ENCODE results near the gene PKN2.

The PKN2 gene

DNA sequence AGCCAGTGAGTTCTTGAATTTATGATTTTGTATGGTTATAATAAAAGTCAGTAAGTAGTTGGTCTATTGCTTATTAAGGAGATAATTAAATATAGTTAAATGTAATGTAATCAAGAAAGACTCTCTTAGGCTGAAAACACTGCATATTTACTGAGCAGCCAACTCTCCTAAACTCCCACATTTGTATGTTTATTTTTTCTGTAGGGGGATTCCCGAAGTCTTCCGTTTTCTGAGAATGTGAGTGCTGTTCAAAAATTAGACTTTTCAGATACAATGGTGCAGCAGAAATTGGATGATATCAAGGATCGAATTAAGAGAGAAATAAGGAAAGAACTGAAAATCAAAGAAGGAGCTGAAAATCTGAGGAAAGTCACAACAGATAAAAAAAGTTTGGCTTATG lies 56.7 kb downstream of the PKN2 start:
- TF ChIP-seq, protein P1, sequence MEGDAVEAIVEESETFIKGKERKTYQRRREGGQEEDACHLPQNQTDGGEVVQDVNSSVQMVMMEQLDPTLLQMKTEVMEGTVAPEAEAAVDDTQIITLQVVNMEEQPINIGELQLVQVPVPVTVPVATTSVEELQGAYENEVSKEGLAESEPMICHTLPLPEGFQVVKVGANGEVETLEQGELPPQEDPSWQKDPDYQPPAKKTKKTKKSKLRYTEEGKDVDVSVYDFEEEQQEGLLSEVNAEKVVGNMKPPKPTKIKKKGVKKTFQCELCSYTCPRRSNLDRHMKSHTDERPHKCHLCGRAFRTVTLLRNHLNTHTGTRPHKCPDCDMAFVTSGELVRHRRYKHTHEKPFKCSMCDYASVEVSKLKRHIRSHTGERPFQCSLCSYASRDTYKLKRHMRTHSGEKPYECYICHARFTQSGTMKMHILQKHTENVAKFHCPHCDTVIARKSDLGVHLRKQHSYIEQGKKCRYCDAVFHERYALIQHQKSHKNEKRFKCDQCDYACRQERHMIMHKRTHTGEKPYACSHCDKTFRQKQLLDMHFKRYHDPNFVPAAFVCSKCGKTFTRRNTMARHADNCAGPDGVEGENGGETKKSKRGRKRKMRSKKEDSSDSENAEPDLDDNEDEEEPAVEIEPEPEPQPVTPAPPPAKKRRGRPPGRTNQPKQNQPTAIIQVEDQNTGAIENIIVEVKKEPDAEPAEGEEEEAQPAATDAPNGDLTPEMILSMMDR (IDR thresholded peaks at IDR 0.05; ENCODE audit: control insufficient read depth, extremely low read depth, insufficient read depth), result no peak
- no peak for DNase-seq (ENCODE audit: low read depth)

DNA sequence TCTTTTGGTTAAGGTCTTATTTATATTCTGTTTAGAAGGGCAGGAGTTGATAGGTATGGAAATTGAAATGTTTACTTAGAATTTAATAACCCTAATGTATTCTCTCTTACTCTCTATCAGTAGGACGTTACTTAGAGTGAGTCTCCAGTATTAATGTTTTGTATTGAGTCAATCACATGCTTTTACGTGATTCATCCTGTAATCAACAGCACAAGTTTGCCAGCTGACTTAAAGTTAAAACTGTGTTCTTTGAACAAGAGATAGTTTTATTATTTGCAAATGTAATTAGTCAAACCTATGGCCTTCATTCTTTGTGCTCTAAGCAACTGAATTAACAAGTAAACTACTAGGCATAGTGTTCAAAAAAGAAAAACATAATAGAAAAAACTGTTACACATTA lies 57.3 kb downstream of the PKN2 start:
- H3K4me3 ChIP-seq (ENCODE audit: low read depth, low read length), result no peak overlapping the region
- DNase-seq (ENCODE audit: low read depth), result no peak
- TF ChIP-seq, protein P1 (IDR thresholded peaks at IDR 0.05; ENCODE audit: control insufficient read depth, extremely low read depth, insufficient read depth), result no peak

More for the DNA sequence above, 56.7 kb downstream of the PKN2 start:
- no peak overlapping the region for H3K4me3 ChIP-seq (ENCODE audit: low read depth, low read length)

DNA sequence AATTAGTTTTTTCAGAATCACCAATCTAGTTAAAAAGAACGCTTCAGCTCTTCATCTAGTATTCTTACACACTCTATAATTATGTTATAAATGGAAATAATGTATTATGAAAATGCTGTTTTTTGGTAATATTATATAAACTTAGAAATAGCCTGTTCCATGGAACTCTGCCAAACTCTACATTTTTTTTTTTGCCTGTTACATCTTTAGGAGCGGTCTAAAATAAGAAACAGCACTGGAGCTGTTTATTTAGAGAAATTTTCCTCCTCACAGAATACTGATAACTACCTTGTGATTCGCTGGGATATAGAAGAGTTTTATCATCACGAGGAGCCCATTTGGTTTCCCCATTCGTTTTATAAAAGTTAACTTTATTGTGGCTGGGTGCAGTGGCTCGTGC lies 58.5 kb downstream of the PKN2 start:
- DNase-seq (ENCODE audit: low read depth), result no peak
- TF ChIP-seq, protein P1 (IDR thresholded peaks at IDR 0.05; ENCODE audit: control insufficient read depth, extremely low read depth, insufficient read depth), result no peak
- H3K4me3 ChIP-seq (ENCODE audit: low read depth, low read length), result no peak overlapping the region

DNA sequence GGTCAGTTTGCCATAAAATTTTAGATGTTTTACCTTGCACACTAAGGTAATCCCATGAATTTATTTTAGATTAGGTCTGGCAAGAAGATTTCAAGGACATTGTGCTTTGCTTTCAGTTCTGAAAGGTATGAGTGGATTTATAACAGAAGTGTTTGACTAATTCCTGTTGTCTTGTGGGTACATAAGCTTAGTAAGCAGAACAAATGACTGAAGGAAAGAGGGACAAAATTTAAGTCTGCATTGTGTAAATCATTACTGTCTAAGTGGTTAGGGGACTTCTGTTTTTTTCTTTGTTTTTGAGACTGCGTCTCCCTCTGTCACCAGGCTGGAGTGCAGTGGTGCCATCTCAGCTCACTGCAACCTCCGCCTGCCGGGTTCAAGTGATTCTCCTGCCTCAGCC lies 60.1 kb downstream of the PKN2 start:
- TF ChIP-seq, protein P1 (IDR thresholded peaks at IDR 0.05; ENCODE audit: control insufficient read depth, extremely low read depth, insufficient read depth), result no peak
- DNase-seq (ENCODE audit: low read depth), result no peak

DNA sequence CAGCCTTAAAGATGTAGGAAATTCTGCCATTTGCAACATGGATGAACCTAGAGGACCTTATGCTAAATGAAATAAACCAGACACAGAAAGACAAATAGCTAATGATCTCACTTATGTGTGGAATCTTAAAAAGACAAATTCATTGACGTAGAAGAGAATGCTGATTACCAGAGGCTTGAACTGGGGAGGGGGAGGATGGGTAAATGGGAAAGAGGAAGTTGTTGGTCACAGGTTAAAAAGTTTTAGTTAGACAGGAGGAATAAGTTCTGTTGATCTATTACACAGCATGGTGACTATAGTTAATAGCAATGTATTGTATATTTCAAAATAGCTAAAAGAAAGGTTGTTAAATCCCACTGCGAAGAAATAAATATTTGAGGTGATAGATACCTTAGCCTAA lies 62.8 kb downstream of the PKN2 start:
- TF ChIP-seq, protein P1 (IDR thresholded peaks at IDR 0.05; ENCODE audit: control insufficient read depth, extremely low read depth, insufficient read depth), result no peak
- no peak for DNase-seq (ENCODE audit: low read depth)

More for the DNA sequence above, 60.1 kb downstream of the PKN2 start:
- no peak overlapping the region for H3K4me3 ChIP-seq (ENCODE audit: low read depth, low read length)

GRCh38 chr1:88751714-88752113 lies 67.6 kb downstream of the PKN2 start:
- no peak for DNase-seq (ENCODE audit: low read depth)
- no peak overlapping the region for H3K4me3 ChIP-seq (ENCODE audit: low read depth, low read length)
- TF ChIP-seq, protein P1 (IDR thresholded peaks at IDR 0.05; ENCODE audit: control insufficient read depth, extremely low read depth, insufficient read depth), result no peak

More for the DNA sequence above, 62.8 kb downstream of the PKN2 start:
- H3K4me3 ChIP-seq (ENCODE audit: low read depth, low read length), result no peak overlapping the region

DNA sequence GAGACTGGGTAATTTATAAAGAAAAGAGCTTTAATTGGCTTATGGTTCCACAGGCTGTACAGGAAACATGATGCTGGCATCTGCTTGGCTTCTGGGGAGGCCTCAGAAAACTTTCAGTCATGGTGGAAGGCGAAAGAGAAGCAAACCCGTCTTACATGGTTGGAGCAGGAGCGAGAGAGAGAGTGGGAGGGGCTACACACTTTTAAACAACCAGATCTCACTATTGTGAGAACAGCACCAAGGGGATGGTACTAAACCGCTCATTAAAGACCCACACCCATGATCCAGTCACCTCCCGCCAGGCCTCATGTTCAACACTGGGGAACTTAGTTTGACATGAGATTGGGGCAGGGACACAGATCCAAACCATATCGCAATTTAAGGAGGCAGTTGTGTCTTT lies 69.4 kb downstream of the PKN2 start:
- TF ChIP-seq, protein P1 (IDR thresholded peaks at IDR 0.05; ENCODE audit: control insufficient read depth, extremely low read depth, insufficient read depth), result no peak
- no peak overlapping the region for H3K4me3 ChIP-seq (ENCODE audit: low read depth, low read length)
- no peak for DNase-seq (ENCODE audit: low read depth)
